ENCODE results near the gene CLEC20A.

The CLEC20A gene

GRCh38 chr1:178534137-178534868, 37.5 kb upstream of the CLEC20A start:
- no peak overlapping the region for H3K4me3 ChIP-seq (ENCODE audit: low read length)
- no peak for TF ChIP-seq ZNF274 (IDR thresholded peaks at IDR 0.05; ENCODE audit: low read depth, low read length)

- no peak for TF ChIP-seq ZNF274 (IDR thresholded peaks at IDR 0.05; ENCODE audit: low read depth, low read length)
- H3K4me3 ChIP-seq (ENCODE audit: low read length) = no peak overlapping the region
Observed at GRCh38 chr1:178533121-178533946, 36.6 kb upstream of the CLEC20A start.

GRCh38 chr1:178532392-178532791, 35.6 kb upstream of the CLEC20A start:
- H3K4me3 ChIP-seq (ENCODE audit: low read length) = no peak overlapping the region
- TF ChIP-seq ZNF274 (IDR thresholded peaks at IDR 0.05; ENCODE audit: low read depth, low read length) = no peak

- no peak overlapping the region for H3K4me3 ChIP-seq (ENCODE audit: low read length)
- no peak for TF ChIP-seq ZNF274 (IDR thresholded peaks at IDR 0.05; ENCODE audit: low read depth, low read length)
Observed at GRCh38 chr1:178531887-178532286, 35.1 kb upstream of the CLEC20A start.

- no peak for TF ChIP-seq ZNF274 (IDR thresholded peaks at IDR 0.05; ENCODE audit: low read depth, low read length)
- H3K4me3 ChIP-seq (ENCODE audit: low read length) = no peak overlapping the region
Observed at GRCh38 chr1:178530502-178530901, 33.7 kb upstream of the CLEC20A start.

GRCh38 chr1:178530037-178530402, 33.3 kb upstream of the CLEC20A start:
- no peak overlapping the region for H3K4me3 ChIP-seq (ENCODE audit: low read length)
- no peak for TF ChIP-seq ZNF274 (IDR thresholded peaks at IDR 0.05; ENCODE audit: low read depth, low read length)

- H3K4me3 ChIP-seq (ENCODE audit: low read length) = no peak overlapping the region
- TF ChIP-seq ZNF274 (IDR thresholded peaks at IDR 0.05; ENCODE audit: low read depth, low read length) = no peak
Observed at GRCh38 chr1:178529364-178530036, 32.7 kb upstream of the CLEC20A start.

- H3K4me3 ChIP-seq (ENCODE audit: low read length) = no peak overlapping the region
- TF ChIP-seq ZNF274 (IDR thresholded peaks at IDR 0.05; ENCODE audit: low read depth, low read length) = no peak
Observed at GRCh38 chr1:178528953-178529335, 32.2 kb upstream of the CLEC20A start.

GRCh38 chr1:178528228-178528952, 31.6 kb upstream of the CLEC20A start:
- no peak overlapping the region for H3K4me3 ChIP-seq (ENCODE audit: low read length)
- no peak for TF ChIP-seq ZNF274 (IDR thresholded peaks at IDR 0.05; ENCODE audit: low read depth, low read length)

- TF ChIP-seq ZNF274 (IDR thresholded peaks at IDR 0.05; ENCODE audit: low read depth, low read length) = no peak
Observed at GRCh38 chr1:178527117-178527516, 30.4 kb upstream of the CLEC20A start.

GRCh38 chr1:178521241-178521640, 24.5 kb upstream of the CLEC20A start:
- TF ChIP-seq ZNF274 (IDR thresholded peaks at IDR 0.05; ENCODE audit: low read depth, low read length) = no peak
- no peak overlapping the region for H3K4me3 ChIP-seq (ENCODE audit: low read length)

More at GRCh38 chr1:178527117-178527516, 30.4 kb upstream of the CLEC20A start:
- H3K4me3 ChIP-seq (ENCODE audit: low read length) = no peak overlapping the region

- H3K4me3 ChIP-seq (ENCODE audit: low read length) = no peak overlapping the region
- TF ChIP-seq ZNF274 (IDR thresholded peaks at IDR 0.05; ENCODE audit: low read depth, low read length) = no peak
Observed at GRCh38 chr1:178520803-178521202, 24.0 kb upstream of the CLEC20A start.

GRCh38 chr1:178518894-178519293, 22.1 kb upstream of the CLEC20A start:
- no peak for TF ChIP-seq ZNF274 (IDR thresholded peaks at IDR 0.05; ENCODE audit: low read depth, low read length)
- no peak overlapping the region for H3K4me3 ChIP-seq (ENCODE audit: low read length)

GRCh38 chr1:178516110-178516509, 19.3 kb upstream of the CLEC20A start:
- H3K4me3 ChIP-seq (ENCODE audit: low read length) = no peak overlapping the region
- TF ChIP-seq ZNF274 (IDR thresholded peaks at IDR 0.05; ENCODE audit: low read depth, low read length) = no peak

All from GM08714 (cell line).